Activated CD8-positive, alpha-beta memory T cell treated with anti-CD3 and anti-CD28 coated beads, Interleukin-2, amount 50 U/mL, for 24 hours (primary cell): ENCODE measurements around the gene SLC44A2.
A peak's percentile ranks its signal among the peaks of the same experiment; 100 is the strongest.
"Not testable (repeated sequence)": the region's sequence is repeated elsewhere in the genome, so short reads cannot be mapped to it uniquely, and the experiment has no call there.

Experiments used
- DNase-seq: peaks from one replicate; pipeline ENCODE4 v3.0.0-alpha.2; 2020; ENCODE audit errors: extremely low read depth

SLC44A2 gene

GRCh38 chr19:10651851-10652250 is 26.5 kb downstream of the SLC44A2 start:
- DNase-seq: no peak

GRCh38 chr19:10653482-10653731 is 28.1 kb downstream of the SLC44A2 start:
- DNase-seq: no peak

- peak; percentile 100 for DNase-seq
Measured at GRCh38 chr19:10653732-10654609, 28.6 kb downstream of the SLC44A2 start, which contains the start of gene ILF3. Gene ILF3 (plus strand): TSS chr19:10654346. CDS start chr19:10670606, 16,260 bp downstream.

GRCh38 chr19:10654610-10655456 is 29.5 kb downstream of the SLC44A2 start:
- no peak for DNase-seq

GRCh38 chr19:10655457-10656312 is 30.3 kb downstream of the SLC44A2 start:
- DNase-seq: no peak

- no peak for DNase-seq
Measured at GRCh38 chr19:10660346-10660745, 35.0 kb downstream of the SLC44A2 start.

- DNase-seq: no peak
Measured at GRCh38 chr19:10661946-10662345, 36.6 kb downstream of the SLC44A2 start.

- no peak for DNase-seq
Measured at GRCh38 chr19:10662384-10663251, 37.3 kb downstream of the SLC44A2 start.

- DNase-seq: not testable (repeated sequence)
Measured at GRCh38 chr19:10663252-10663563, 37.9 kb downstream of the SLC44A2 start.

GRCh38 chr19:10667867-10668266 is 42.5 kb downstream of the SLC44A2 start:
- no peak for DNase-seq

GRCh38 chr19:10669246-10669645 is 43.9 kb downstream of the SLC44A2 start:
- DNase-seq: no peak

GRCh38 chr19:10670182-10670581 is 44.8 kb downstream of the SLC44A2 start:
- DNase-seq: no peak

GRCh38 chr19:10670876-10671804 is 45.8 kb downstream of the SLC44A2 start:
- no peak for DNase-seq

- not testable (repeated sequence) for DNase-seq
Measured at GRCh38 chr19:10671922-10672321, 46.6 kb downstream of the SLC44A2 start.

- DNase-seq: not testable (repeated sequence)
Measured at GRCh38 chr19:10675214-10675613, 49.9 kb downstream of the SLC44A2 start.

- DNase-seq: no peak
Measured at GRCh38 chr19:10677751-10678150, 52.4 kb downstream of the SLC44A2 start.

GRCh38 chr19:10678813-10679212 is 53.5 kb downstream of the SLC44A2 start:
- no peak for DNase-seq

GRCh38 chr19:10679743-10680142 is 54.4 kb downstream of the SLC44A2 start:
- no peak for DNase-seq

GRCh38 chr19:10680545-10681135 is 55.3 kb downstream of the SLC44A2 start:
- DNase-seq: no peak

- no peak for DNase-seq
Measured at GRCh38 chr19:10681658-10682057, 56.3 kb downstream of the SLC44A2 start.
